PC-3 (cell line): Measurements from ENCODE around the gene C2orf78. TPM values are rescaled to one million over a fixed set of nuclear protein-coding genes. Genes with fewer than 3 reads are reported as not detected.

Experiments used
- ATAC-seq: fragments of 200-7000 bp; cut with Tn5 transposase; 2 replicates; pipeline ENCODE4 v1.9.1; 2020; ENCODE audit warnings: mild to moderate bottlenecking, moderate library complexity
- BruUV-seq: library from RNA; stranded (reverse); fragments of 400-500 nt; replicated peaks from 2 replicates; lab custom pipeline; 2021; lab: Mats Ljungman, UMichigan
- CTCF ChIA-PET: fragments of 300-600 bp; sonication (Branson Sonifier 250); formaldehyde crosslinking; loops from one replicate; lab custom pipeline; 2022; ENCODE audit warnings: antibody characterized with exemption; lab: Charles Lee
- POLR2A ChIA-PET: fragments of 300-600 bp; sonication (Branson Sonifier 250); formaldehyde crosslinking; loops from one replicate; lab custom pipeline; 2022; ENCODE audit warnings: antibody characterized with exemption; ENCODE audit not compliant: unreplicated experiment; lab: Charles Lee
- DNase-seq: peaks from one replicate; pipeline ENCODE4 v3.0.0-alpha.2; 2015
- H2AFZ ChIP-seq: fragments of 300-600 bp; sonication (generic); 2 replicates; pipeline ENCODE4 v1.6.0; 2016; ENCODE audit warnings: antibody characterized with exemption, low read length
- H3F3A ChIP-seq: fragments of 300-600 bp; sonication (generic); one replicate; pipeline ENCODE4 v1.6.0; 2017; ENCODE audit warnings: antibody characterized with exemption, low read length, control low read depth, mild to moderate bottlenecking; ENCODE audit not compliant: unreplicated experiment
- H3K27ac ChIP-seq: fragments of 300-600 bp; sonication (generic); 2 replicates; pipeline ENCODE4 v1.5.1; 2016; ENCODE audit warnings: mild to moderate bottlenecking, low read length
- H3K27me3 ChIP-seq: fragments of 300-600 bp; sonication (generic); 2 replicates; pipeline ENCODE4 v1.6.1; 2016; ENCODE audit warnings: low read length, mixed read lengths
- H3K36me3 ChIP-seq: fragments of 300-600 bp; sonication (generic); 2 replicates; pipeline ENCODE4 v1.6.1; 2016; ENCODE audit warnings: low read depth, mixed run types, low read length, mixed read lengths
- H3K4me1 ChIP-seq: fragments of 300-600 bp; sonication (generic); 2 replicates; pipeline ENCODE4 v1.5.1; 2016; ENCODE audit warnings: low read length; ENCODE audit not compliant: insufficient read depth
- H3K4me2 ChIP-seq: fragments of 300-600 bp; sonication (generic); 2 replicates; pipeline ENCODE4 v1.6.0; 2016; ENCODE audit warnings: low read length
- H3K4me3 ChIP-seq: fragments of 300-600 bp; sonication (generic); 2 replicates; pipeline ENCODE4 v1.5.1; 2016; ENCODE audit warnings: mild to moderate bottlenecking, low read length, mixed read lengths
- H3K79me2 ChIP-seq: fragments of 300-600 bp; sonication (generic); 2 replicates; pipeline ENCODE4 v1.6.1; 2017; ENCODE audit warnings: low read length, mixed read lengths
- H3K9ac ChIP-seq: fragments of 300-600 bp; sonication (generic); 2 replicates; pipeline ENCODE4 v1.6.0; 2016; ENCODE audit warnings: mild to moderate bottlenecking, low read length
- H3K9me2 ChIP-seq: fragments of 300-600 bp; sonication (generic); replicated peaks from 2 replicates; pipeline ENCODE4 v1.6.1; 2016; ENCODE audit warnings: mixed run types, low read length, mixed read lengths
- H3K9me3 ChIP-seq: fragments of 300-600 bp; sonication (generic); 2 replicates; pipeline ENCODE4 v1.6.1; 2016; ENCODE audit warnings: low read length, mixed read lengths
- H4K20me1 ChIP-seq: fragments of 300-600 bp; sonication (generic); 2 replicates; pipeline ENCODE4 v1.6.1; 2016; ENCODE audit warnings: low read length, mixed read lengths
- CTCF ChIP-seq: fragments of 300-600 bp; sonication (generic); conservative IDR thresholded peaks from 2 replicates; pipeline ENCODE4 v1.5.1; 2017; ENCODE audit warnings: antibody characterized with exemption, low read depth, mild to moderate bottlenecking, low read length
- EZH2 ChIP-seq: fragments of 300-600 bp; sonication (generic); IDR thresholded peaks from one replicate; pipeline ENCODE4 v1.6.1; 2017; ENCODE audit warnings: antibody characterized with exemption, mild to moderate bottlenecking, low read length; ENCODE audit not compliant: unreplicated experiment
- EZH2phosphoT487 ChIP-seq: fragments of 300-600 bp; sonication (generic); IDR thresholded peaks from 2 replicates; pipeline ENCODE4 v1.6.1; 2018; ENCODE audit warnings: mild to moderate bottlenecking, antibody characterized with exemption, low read length, borderline replicate concordance
- intact Hi-C: fragments of 100-400 bp; cut with micrococcal nuclease; formaldehyde crosslinking; loops from 2 replicates; pipeline ENCODE4 v1.9.0; 2023
- total RNA-seq: library from RNA; depleted of rRNA; stranded (reverse); fragments of >200 nt; gene quantifications from 2 replicates; pipeline ENCODE4 v1.2.3, GENCODE V29; 2014

C2orf78 gene
- total RNA-seq, 1 experiment from 2014 or later = not detected

- ATAC-seq (peak; percentile 56), DNase-seq (peak; percentile 82)
- peak overlapping the region; percentile 37 for H3K4me3 ChIP-seq
- H3K79me2 ChIP-seq = peaks cover 2% of the 10 kb centered on the region
- ChIA-PET POLR2A (interaction anchor here (0.7 kb wide), 1 partner anchor 354 kb away, joined by 4 read pairs; no protein-coding TSS in a partner anchor), CTCF (interaction anchor here (0.6 to 1.6 kb wide), 5 partner anchors 164 to 1727 kb away, joined by 3 to 4 read pairs (median 3); no protein-coding TSS in a partner anchor)
- H3K9me2 ChIP-seq = 0 out of 2 replicates have a peak, but pooled peaks cover 2% of the 10 kb centered on the region
- H3K4me1 ChIP-seq = peaks cover 38% of the 10 kb centered on the region
- H3K4me2 ChIP-seq = peak overlapping the region; percentile 69
- no peaks in the 10 kb centered on the region for H3K27me3 ChIP-seq
- TF ChIP-seq CTCF (peak; percentile 94), EZH2 (no peak)
- peak overlapping the region; percentile 59 for H3K9ac ChIP-seq
- H3F3A ChIP-seq = peaks cover 5% of the 10 kb centered on the region
- H3K27ac ChIP-seq = peak overlapping the region; percentile 94
- H2AFZ ChIP-seq = peak overlapping the region; percentile 74; the same call in 1 of the 2 replicates
- H3K36me3 ChIP-seq = no peaks in the 10 kb centered on the region
- intact Hi-C loops = loop anchor here (1.0 to 2.0 kb wide), 4 partner anchors 49 to 327 kb away; no protein-coding TSS in a partner anchor
- no peaks in the 10 kb centered on the region for H4K20me1 ChIP-seq
- no TSS peak for BruUV-seq
- no peaks in the 10 kb centered on the region for H3K9me3 ChIP-seq
Measured at GRCh38 chr2:73823916-73824523, 40.0 kb downstream of the C2orf78 start.

GRCh38 chr2:73825408-73825807, 41.4 kb downstream of the C2orf78 start:
- Histone ChIP-seq H3K27me3 (no peaks in the 10 kb centered on the region), H3K36me3 (no peaks in the 10 kb centered on the region), H3K79me2 (peaks cover 16% of the 10 kb centered on the region), H3K9me2 (0 out of 2 replicates have a peak, but pooled peaks cover 2% of the 10 kb centered on the region), H3F3A (peaks cover 5% of the 10 kb centered on the region), H3K9me3 (no peaks in the 10 kb centered on the region), H2AFZ (no peak overlapping the region), H3K4me1 (peaks cover 48% of the 10 kb centered on the region), H4K20me1 (no peaks in the 10 kb centered on the region), H3K27ac (no peak overlapping the region), H3K9ac (no peak overlapping the region), H3K4me2 (no peak overlapping the region), H3K4me3 (no peak overlapping the region)
- DNase-seq = no peak
- POLR2A ChIA-PET = no interaction called here
- no peak for ATAC-seq
- no peak for TF ChIP-seq CTCF
- TF ChIP-seq EZH2 = no peak
- no peak for TF ChIP-seq EZH2phosphoT487
- intact Hi-C loops = no loop called here
- BruUV-seq = no TSS peak
- CTCF ChIA-PET = no interaction called here

GRCh38 chr2:73827018-73827417, 43.0 kb downstream of the C2orf78 start:
- Histone ChIP-seq H2AFZ (no peak overlapping the region), H3K4me2 (no peak overlapping the region), H4K20me1 (no peaks in the 10 kb centered on the region), H3K4me3 (no peak overlapping the region), H3K27ac (no peak overlapping the region), H3K9ac (no peak overlapping the region), H3K9me3 (no peaks in the 10 kb centered on the region), H3K4me1 (peaks cover 59% of the 10 kb centered on the region), H3K27me3 (no peaks in the 10 kb centered on the region), H3K36me3 (0 out of 2 replicates have a peak, but pooled peaks cover 5% of the 10 kb centered on the region), H3K79me2 (peaks cover 21% of the 10 kb centered on the region), H3K9me2 (no peaks in the 10 kb centered on the region), H3F3A (peaks cover 5% of the 10 kb centered on the region)
- no TSS peak for BruUV-seq
- CTCF ChIA-PET = interaction anchor here (0.5 to 1.5 kb wide), 13 partner anchors 12 to 364 kb away, joined by 3 to 10 read pairs (median 6); no protein-coding TSS in a partner anchor
- peak; percentile 69 for TF ChIP-seq CTCF
- no peak for TF ChIP-seq EZH2phosphoT487
- POLR2A ChIA-PET = no interaction called here
- intact Hi-C loops = no loop called here
- ATAC-seq (no peak), DNase-seq (peak; percentile 71)
